ENCODE data around the gene GMCL1. TPM values are rescaled to one million over a fixed set of nuclear protein-coding genes. Genes with fewer than 3 reads are reported as not detected.
"Not testable (repeated sequence)": the region's sequence is repeated elsewhere in the genome, so short reads cannot be mapped to it uniquely, and the experiment has no call there.

Gene GMCL1
- total RNA-seq, 1 donor from 2014 or later, result 29.0 TPM

- DNase-seq (ENCODE audit: low spot score), result no peak
These were observed 17.8 kb downstream of the GMCL1 start for GRCh38 chr2:69847068-69847828.

- no peak for DNase-seq (ENCODE audit: low spot score)
These were observed 18.8 kb downstream of the GMCL1 start for GRCh38 chr2:69848186-69848790.

GRCh38 chr2:69858261-69858660 is 28.8 kb downstream of the GMCL1 start:
- DNase-seq (ENCODE audit: low spot score), result no peak

DNA sequence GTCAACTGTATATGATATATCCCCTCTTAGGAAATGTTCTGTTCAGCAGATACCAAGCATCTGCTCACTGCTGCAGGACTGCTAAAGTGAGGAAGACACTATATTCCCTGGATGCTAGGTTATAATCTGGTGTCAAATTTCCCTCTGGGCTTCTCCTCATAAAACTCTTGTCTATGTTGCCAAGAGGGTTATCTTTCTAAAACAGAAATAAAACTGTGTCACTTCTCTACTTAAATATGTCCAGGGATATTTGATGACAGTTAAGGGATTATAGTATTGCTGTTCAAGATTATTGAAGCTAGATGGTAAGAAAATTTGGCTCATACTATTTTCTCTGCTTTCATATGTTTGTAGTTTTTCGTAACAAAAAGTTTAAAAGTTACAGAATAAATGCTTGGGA is 33.8 kb downstream of the GMCL1 start:
- DNase-seq (ENCODE audit: low spot score), result no peak

GRCh38 chr2:69888451-69888850 is 59.0 kb downstream of the GMCL1 start:
- no peak for DNase-seq (ENCODE audit: low spot score)

- DNase-seq (ENCODE audit: low spot score), result no peak
These were observed 59.8 kb downstream of the GMCL1 start for GRCh38 chr2:69889302-69889701.

DNA sequence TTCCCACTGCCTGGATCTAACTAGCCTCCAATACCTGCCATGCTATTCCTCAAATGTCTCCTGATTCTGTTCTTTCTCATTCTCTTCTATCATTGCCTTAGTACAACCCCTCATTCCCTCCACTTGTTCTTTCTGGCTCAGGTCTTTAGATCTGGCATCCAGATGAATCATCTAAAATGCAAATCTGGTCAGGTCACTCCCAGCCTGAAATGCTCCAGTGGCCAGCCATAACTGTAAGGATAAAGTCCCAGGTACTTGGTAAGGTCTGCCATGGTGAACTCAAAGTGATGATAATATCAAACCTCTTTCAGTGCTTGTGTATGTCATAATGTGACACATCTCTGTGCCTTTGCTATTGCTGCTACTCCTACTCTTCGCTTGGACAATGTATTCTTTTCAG is 61.4 kb downstream of the GMCL1 start:
- no peak for DNase-seq (ENCODE audit: low spot score)

DNA sequence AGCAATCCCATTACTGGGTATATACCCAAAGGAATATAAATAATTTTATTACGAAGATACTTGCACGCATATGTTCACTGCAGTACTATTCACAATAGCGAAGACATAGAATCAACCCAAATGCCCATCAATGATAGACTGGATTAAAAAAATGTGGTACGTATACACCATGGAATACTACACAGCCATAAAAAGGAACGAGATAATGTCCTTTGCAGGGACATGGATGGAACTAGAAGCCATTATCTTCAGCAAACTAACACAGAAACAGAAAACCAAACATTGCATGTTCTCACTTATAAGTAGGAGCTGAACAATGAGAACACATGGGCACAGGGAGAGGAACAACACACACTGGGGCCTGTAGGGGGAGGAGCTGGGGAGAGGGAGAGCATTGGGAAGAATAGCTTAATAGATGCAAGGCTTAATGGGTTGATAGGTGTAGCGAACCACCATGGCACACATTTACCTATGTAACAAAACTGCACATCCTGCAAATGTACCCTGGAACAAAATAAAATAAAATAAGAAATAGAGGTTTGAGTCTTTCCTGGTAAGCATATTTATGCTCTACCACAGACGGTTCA is 63.5 kb downstream of the GMCL1 start:
- not testable (repeated sequence) for DNase-seq (ENCODE audit: low spot score)

GRCh38 chr2:69893684-69894551 is 64.5 kb downstream of the GMCL1 start, which contains the start of gene SNRNP27:
Gene SNRNP27, plus strand, starts transcription at chr2:69893956. Its CDS starts 29 bp downstream, at chr2:69893985.
- peak; percentile 72 for DNase-seq (ENCODE audit: low spot score)

DNA sequence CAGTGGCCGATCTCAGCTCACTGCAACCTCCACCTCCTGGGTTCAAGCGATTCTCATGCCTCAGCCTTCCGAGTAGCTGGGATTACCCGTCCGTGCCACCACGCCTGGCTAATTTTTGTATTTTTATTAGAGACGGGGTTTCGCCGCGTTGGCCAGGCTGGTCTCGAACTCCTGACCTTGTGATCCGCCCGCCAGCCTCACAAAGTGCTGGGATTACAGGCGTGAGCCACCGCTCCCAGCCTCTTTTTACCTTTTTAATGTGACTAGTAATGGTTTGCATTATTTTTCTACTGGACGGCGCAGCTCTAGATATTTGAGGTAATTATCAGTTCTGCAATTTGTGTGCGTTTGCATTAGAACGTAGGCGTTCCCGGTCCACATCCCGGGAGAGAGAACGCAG is 65.3 kb downstream of the GMCL1 start:
- DNase-seq (ENCODE audit: low spot score), result not testable (repeated sequence)

DNA sequence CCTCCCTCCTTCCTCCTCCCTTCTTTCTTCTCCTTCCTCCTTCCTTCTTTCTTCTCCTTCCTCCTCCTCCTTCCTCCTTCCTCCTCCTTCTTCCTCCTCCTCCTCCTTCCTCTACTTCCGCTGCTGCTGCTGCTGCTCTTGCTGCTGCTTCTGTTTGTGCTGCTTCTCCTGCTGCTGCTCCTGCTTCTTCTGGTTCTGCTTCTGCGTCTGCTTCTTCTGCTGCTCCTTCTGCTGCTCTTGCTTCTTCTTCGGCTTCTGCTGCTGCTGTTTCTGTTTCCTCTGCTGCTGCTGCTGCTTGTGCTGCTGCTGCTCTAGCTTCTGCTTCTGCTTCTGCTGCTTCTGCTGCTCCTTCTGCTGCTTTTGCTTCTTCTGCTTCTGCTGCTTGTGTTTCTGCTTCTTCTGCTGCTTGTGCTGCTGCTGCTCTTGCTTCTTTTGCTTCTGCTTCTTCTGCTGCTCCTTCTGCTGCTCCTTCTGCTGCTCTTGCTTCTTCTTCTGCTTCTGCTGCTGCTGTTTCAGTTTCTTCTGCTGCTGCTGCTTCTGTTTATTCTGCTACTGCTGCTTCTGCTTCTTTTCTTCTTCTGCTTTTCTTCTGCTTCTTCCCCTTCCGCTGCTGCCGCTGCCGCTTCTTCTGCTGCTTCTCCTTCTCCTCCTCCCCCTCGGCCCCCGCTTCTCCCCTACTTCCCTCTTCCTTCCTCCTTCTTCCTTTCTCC is 72.9 kb downstream of the GMCL1 start:
- DNase-seq (ENCODE audit: low spot score), result no peak

DNA sequence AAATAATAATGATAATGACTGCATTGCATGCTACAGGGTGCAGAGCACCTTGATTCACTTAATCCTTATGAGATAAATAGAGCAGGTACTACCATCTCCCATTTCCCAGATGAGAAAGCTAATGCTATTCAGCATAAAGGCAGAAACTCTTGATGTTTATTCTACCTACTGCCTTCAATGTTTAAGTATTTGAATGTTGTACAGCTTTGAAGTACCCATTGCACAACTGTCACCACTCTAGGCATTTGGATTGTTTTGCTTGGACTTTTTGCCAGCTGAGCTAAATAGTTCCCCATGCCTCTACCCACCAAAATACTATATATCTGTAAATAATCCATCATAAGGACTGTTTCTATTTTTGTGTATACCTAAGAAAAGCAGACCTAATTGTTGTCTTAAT is 77.8 kb downstream of the GMCL1 start:
- no peak for DNase-seq (ENCODE audit: low spot score)

DNA sequence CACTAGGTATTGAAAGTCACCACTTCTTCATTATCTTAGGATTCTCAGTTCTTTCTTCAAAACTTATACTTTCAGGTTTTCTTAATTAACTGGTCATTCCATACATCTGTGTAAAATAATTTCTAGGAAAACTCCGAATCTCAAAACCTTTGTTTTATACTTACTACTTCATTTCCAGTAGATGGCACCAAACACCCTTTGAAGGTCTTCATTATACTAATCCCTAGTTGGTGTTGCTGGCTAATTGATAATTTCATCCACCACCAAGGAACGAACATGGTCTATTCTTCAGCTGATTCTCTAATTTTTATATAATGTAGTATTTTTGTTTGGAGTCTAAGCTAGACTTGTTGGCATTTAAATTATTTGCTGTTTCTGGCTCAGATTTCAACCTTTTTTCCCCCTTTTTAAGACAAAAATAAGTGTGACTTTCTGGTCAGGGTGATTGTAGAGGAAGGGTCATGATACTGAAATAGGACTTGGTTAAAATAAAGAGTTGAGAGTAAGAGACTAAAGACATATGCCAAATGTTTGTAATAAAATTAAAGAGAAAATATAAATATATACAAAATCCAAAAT is 82.6 kb downstream of the GMCL1 start:
- no peak for DNase-seq (ENCODE audit: low spot score)

DNA sequence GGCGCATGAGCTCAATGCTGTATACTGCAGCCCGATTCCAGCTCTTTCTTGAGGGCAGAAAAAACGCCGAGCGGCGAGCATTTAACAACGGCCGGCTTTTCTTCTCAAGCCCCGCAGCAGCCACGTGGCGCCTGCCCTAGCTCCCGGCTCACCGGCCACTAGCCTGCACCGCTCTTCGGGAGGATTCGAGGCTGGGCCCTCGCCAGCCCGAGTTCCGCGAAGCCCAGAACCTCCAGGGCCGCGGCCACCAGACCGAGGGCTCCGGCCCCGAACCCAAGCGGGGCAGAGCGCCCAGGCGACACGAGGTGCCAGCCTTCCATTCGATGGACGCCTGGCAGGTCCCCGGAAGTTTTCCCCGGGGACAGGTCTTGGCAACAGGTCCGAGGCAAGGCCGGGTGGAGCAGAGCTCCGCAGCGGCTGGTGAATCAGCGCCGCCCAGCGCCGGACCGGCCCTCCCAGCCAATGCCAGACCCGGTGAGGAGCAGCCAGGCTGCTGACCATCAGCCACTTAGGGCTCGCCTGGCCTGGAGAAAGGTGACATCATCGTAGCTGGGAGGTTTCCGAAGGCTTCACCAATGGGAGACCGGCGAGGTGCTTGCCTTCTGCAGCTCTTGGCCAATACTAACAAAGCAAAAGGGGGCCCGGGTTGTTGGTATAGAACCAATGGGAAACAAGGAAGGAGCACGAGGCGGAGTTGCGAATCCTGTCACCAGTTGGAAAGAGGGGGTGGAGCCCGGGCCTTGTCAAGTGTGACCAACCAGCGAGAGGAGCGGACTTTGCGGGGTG is 84.9 kb downstream of the GMCL1 start:
- DNase-seq (ENCODE audit: low spot score), result peak; percentile 100

DNA sequence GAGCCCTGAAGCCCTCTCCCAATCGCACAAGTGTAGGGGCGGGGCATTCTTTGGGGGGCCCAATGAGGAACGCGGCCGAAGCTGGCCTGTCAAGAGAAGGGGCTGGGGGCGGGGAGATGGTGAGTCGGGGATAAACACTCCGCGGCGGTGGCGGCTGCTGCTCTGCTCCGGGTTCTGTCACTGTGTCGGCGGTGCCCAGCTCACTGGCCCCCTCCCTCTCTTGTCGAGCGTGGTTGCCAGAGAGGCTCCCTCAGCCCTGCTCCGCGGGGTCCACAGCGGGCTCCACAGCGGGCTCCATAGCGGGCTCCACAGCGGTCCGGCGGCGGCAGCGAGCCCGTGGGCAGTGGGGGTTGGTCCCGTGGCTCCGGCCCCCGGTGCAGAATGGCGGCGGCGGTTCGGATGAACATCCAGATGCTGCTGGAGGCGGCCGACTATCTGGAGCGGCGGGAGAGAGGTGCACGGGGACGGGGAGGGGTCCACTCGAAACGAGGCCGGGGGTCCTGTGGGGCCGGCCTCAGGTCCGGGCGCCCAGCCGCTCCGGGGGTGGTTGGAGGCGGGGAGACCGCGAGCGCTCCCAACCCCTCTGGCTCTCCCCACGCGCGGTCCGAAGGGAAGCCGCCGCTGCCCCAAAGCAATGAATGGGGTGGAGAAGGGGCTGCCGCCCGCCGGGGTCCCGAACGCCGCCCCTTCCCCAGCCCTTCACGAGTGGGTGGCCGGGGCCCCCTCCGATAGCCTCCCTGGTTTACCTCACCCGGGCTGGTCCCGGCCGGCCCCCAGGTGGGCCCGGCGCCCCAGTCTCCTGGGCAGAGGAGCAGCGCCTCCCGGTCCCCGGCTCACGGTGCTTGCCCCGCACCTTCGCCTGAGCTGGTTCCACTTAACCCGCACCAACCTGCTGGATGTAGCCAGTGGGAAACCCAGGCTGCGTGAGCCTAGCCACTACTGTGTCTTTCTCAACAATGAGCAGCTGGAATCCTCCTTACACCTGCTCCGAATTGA is 85.8 kb downstream of the GMCL1 start, which contains the start of gene MXD1:
TSS of gene MXD1 (plus strand) at position 160 of the 996 bp plus-strand sequence. CDS start at position 382, 222 bp downstream.
- no peak for DNase-seq (ENCODE audit: low spot score)

- DNase-seq (ENCODE audit: low spot score), result no peak
These were observed 86.6 kb downstream of the GMCL1 start for GRCh38 chr2:69916106-69916505.

GRCh38 chr2:69917852-69918251 is 88.4 kb downstream of the GMCL1 start:
- DNase-seq (ENCODE audit: low spot score), result no peak

DNA sequence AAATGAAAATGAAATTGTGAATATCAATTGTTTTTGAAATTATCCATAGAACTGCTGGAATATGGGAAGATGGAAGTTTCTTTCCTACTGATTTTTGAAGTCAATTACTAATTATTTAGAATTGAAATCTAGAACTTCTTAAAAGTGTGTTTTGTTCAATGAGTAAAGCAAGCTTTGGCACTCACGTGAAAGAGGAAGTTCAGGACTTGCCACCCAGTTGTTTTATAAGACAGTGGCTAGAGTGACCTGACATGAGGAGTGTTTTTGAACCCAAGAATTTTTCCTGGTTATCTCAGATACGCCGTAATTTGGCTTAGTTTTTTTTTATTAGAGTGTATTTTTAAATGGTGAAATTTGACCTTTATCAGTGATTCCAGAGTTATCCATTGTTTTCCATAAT is 88.9 kb downstream of the GMCL1 start:
- no peak for DNase-seq (ENCODE audit: low spot score)

DNA sequence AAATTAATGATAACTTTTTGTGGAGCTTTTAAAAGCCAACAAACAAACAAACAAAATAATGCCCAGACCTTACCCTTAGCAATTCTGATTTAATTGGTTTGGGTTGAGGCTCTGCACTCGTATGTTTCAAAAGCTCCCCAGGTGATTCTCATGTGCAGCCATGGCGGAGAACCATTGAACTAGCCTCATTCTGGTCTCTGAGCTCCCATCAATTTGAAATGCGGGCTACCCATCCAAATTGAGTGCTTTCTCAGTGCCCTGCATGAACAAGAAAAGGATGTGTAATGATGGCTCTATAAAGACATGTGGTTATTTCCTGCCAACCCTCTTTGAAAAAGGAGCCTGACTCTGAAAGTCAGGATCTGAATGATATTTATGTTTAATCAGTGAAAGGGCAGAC is 93.7 kb downstream of the GMCL1 start:
- DNase-seq (ENCODE audit: low spot score), result no peak
